ENCODE results near the gene UNC5B. TPM values are rescaled to one million over a fixed set of nuclear protein-coding genes. Genes with fewer than 3 reads are reported as not detected.

UNC5B gene
- total RNA-seq, 4 donors from 2014 or later = 4.2 to 17.6 (median 8.0) TPM

DNA sequence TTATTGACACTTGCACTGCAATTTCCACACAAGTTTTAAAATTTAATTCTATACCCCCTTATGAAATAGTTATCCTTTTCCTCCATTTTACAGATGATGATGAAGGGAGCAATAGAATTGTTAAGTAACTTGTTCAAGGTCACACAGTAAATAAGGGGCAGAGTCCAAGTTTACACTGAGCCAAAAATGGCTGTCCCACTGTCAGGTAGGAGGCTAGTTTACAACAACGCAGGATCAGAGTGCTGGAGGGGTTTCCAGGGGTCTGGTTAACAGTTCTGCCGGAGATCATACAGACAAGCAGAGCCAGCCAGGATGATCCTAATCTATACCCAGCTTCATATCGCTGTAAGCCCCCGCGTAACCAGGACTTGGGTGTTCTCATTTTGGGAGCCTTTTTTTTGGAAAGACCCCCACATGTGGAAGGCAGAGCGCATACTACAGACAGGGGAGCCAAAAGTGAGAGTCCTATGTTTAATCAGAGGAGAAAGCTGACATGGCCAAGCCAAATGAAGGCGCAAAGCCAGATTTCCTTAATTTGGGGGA lies 524 bp upstream of the UNC5B start:
- TF ChIP-seq, protein P1, sequence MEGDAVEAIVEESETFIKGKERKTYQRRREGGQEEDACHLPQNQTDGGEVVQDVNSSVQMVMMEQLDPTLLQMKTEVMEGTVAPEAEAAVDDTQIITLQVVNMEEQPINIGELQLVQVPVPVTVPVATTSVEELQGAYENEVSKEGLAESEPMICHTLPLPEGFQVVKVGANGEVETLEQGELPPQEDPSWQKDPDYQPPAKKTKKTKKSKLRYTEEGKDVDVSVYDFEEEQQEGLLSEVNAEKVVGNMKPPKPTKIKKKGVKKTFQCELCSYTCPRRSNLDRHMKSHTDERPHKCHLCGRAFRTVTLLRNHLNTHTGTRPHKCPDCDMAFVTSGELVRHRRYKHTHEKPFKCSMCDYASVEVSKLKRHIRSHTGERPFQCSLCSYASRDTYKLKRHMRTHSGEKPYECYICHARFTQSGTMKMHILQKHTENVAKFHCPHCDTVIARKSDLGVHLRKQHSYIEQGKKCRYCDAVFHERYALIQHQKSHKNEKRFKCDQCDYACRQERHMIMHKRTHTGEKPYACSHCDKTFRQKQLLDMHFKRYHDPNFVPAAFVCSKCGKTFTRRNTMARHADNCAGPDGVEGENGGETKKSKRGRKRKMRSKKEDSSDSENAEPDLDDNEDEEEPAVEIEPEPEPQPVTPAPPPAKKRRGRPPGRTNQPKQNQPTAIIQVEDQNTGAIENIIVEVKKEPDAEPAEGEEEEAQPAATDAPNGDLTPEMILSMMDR (IDR thresholded peaks at IDR 0.05) = no peak
- TF ChIP-seq POLR2A (IDR thresholded peaks at IDR 0.05) = no peak
- H3K4me3 ChIP-seq (ENCODE audit: low read depth, poor library complexity, severe bottlenecking) = no peak overlapping the region
- WGBS, 2 donors = 0 to 4% methylated on average over 7 of the region's 7 CpGs
- no peak for DNase-seq (ENCODE audit: low spot score in 2 of 2)
- intact Hi-C loops (cut with DNase I; ENCODE audit: low total_unique reads) = no loop called here

DNA sequence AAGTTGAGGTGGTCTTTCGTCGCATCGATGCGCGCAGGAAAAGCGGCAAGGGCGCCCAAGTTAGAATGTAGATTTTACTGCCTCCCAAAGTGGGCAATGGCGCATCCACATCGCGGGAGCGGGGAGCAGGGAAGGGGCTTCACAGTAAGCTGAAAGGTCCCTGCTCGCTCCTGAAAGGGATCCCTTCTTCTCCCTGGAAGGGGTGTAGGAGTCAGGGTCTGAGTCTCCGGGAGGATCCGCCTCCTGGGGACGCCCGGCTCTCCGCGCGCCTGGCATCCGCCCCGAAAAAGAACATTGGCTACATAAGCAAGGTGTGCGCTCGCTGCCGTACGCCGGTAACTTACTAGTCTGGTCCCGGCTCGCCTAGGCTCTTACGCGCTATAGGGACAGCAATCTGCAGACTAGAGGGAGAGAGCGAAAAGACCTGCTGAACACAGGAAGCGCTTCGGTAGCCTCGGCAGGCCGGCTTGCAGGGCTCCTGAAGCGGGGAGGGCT lies 804 bp downstream of the UNC5B start:
- TF ChIP-seq, protein P1 (IDR thresholded peaks at IDR 0.05) = no peak
- no peak for TF ChIP-seq POLR2A (IDR thresholded peaks at IDR 0.05)
- intact Hi-C loops (cut with DNase I; ENCODE audit: low total_unique reads) = no loop called here
- peak; percentile 65 to 92 for DNase-seq (ENCODE audit: low spot score in 2 of 2)
- WGBS, 2 donors = 0 to 1% methylated on average over 36 of the region's 36 CpGs
- H3K4me3 ChIP-seq (ENCODE audit: low read depth, poor library complexity, severe bottlenecking) = peak overlapping the region; percentile 57

DNA sequence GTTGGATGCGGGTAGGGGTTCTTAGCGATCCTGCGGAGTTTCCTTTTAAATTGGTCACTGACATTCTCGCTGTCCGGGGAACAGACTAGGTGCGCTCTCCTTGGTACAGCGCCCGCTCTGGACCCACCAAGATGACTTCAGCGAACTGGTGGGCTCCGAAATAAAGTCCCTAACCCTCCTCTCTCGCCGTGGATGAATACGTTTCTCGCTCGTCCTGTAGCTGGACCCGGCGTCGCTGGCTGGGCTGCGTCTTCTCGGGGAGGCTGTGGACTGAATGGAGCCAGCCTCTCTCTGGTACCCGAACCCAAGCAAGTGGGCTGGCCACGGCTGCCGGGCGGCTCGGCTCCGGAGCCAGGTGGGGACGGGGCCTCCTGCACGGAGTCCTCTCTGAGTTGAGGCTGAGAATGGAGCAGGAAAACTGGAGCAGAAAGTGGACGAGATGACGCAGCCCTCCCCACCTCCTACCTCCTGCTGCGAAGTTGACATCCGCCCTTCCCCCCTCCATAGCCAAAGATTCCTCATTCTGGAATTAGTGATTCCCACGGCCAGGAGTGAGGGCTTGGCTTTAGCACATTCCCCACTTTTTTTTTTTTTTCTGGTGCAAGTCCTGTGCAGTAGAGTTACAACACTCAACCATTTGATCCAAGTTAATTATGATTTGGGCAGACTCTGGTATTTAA lies 1.5 kb downstream of the UNC5B start:
- H3K4me3 ChIP-seq (ENCODE audit: low read depth, poor library complexity, severe bottlenecking) = no peak overlapping the region
- TF ChIP-seq POLR2A (IDR thresholded peaks at IDR 0.05) = no peak
- TF ChIP-seq, protein P1 (IDR thresholded peaks at IDR 0.05) = no peak
- intact Hi-C loops (cut with DNase I; ENCODE audit: low total_unique reads) = no loop called here
- WGBS, 2 donors = 10 to 14% methylated on average over 32 to 33 of the region's 33 CpGs
- DNase-seq (ENCODE audit: low spot score in 2 of 2) = peak in 1 of 2 donors; percentile 87

DNA sequence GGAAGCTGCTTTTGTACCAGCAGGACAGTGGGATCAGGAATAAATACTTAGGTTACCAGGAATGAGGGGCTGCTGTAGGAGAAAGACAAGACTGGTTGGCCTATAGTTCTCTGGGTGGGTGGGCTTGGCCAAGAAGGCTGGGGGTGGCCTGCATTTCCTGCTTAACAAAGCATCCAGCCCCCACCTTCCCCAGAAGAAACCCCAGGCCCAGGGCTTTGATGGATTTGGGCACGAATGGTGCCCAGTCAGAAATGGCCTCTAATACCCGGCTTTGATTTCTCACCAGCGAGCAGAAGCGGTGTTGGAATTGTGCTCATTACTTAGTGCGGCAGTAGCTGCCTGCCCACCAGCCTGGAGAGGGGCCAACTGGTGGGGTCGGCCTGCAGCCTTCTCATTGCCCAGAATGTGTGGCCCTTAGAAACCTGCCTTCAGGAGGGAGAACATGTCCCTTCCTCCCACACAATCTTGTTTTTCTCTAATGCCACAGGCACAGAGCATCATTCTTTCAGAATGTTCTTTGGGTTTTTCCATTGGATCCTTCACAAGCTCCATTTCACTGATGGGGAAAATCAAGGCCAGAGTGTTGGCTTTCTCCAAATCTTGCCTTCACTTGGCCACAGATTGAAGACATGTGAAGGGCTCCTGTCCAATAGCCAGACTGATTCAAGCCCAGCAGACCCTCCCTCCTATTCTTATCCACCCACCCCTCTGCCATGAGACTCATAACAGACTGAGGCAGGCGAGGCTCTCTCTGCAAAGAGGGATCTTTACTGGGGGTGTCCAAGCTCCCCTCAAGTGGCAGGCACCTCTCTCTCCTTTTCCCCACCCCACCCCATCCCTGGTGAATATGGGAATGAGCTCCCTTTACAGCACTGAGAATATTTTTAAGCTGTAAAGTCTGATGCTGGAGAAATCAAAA lies 2.5 kb downstream of the UNC5B start:
- 89 to 94% methylated on average over 7 of the region's 7 CpGs for WGBS, 2 donors
- intact Hi-C loops (cut with DNase I; ENCODE audit: low total_unique reads) = no loop called here
- DNase-seq (ENCODE audit: low spot score in 2 of 2) = peak in 1 of 2 donors; percentile 57
- no peak overlapping the region for H3K4me3 ChIP-seq (ENCODE audit: low read depth, poor library complexity, severe bottlenecking)
- TF ChIP-seq, protein P1 (IDR thresholded peaks at IDR 0.05) = no peak
- no peak for TF ChIP-seq POLR2A (IDR thresholded peaks at IDR 0.05)

DNA sequence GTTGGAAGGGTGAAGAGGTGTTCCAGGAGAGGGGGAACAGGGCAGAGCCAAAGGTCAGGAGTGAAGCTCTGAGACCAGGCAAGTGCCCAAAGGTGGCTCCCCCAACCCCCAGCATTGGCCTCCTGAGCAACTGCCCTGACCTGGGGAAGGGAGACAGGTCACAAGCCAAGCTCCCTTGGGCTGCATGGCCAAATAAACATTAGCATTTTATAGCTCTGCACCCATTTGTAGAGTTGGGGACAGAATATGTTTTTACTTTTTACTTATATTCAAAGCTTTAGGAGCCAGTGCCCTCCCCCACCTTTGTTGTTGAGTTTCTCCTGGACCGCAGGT lies 4.0 kb downstream of the UNC5B start:
- intact Hi-C loops (cut with DNase I; ENCODE audit: low total_unique reads) = no loop called here
- no peak for TF ChIP-seq POLR2A (IDR thresholded peaks at IDR 0.05)
- TF ChIP-seq, protein P1 (IDR thresholded peaks at IDR 0.05) = no peak
- DNase-seq (ENCODE audit: low spot score in 2 of 2) = peak in 1 of 2 donors; percentile 39
- WGBS, 2 donors = 83 to 86% methylated on average over 1 of the region's 1 CpG
- no peak overlapping the region for H3K4me3 ChIP-seq (ENCODE audit: low read depth, poor library complexity, severe bottlenecking)
